OCI-LY1 (cell line): Measurements from ENCODE around the gene HOXB7.

Experiments
- H2AFZ ChIP-seq: fragments of 200-600 bp; sonication (generic), shearing (Covaris generic); 2 replicates; pipeline ENCODE4 v1.6.0; 2014; ENCODE audit warnings: antibody characterized with exemption, mild to moderate bottlenecking, low read length
- H3F3A ChIP-seq: fragments of 200-600 bp; sonication (generic), shearing (Covaris generic); 2 replicates; pipeline ENCODE4 v1.6.0; 2014; ENCODE audit warnings: mild to moderate bottlenecking, antibody characterized with exemption, low read length, moderate library complexity; ENCODE audit not compliant: insufficient read depth
- H3K27ac ChIP-seq: fragments of 200-600 bp; sonication (generic); 2 replicates; pipeline ENCODE4 v1.5.1; 2014; ENCODE audit warnings: low read length, mixed run types, mild to moderate bottlenecking, low read depth; ENCODE audit not compliant: poor library complexity, severe bottlenecking
- H3K27me3 ChIP-seq: fragments of 200-600 bp; sonication (generic); 2 replicates; pipeline ENCODE4 v1.6.0; 2014; ENCODE audit warnings: antibody characterized with exemption, mild to moderate bottlenecking, low read length, moderate library complexity; ENCODE audit not compliant: insufficient read depth
- H3K36me3 ChIP-seq: fragments of 200-600 bp; sonication (generic); 2 replicates; pipeline ENCODE4 v1.6.1; 2014; ENCODE audit warnings: mild to moderate bottlenecking, antibody characterized with exemption, low read length, moderate library complexity, mixed read lengths; ENCODE audit not compliant: insufficient read depth
- H3K4me1 ChIP-seq: fragments of 200-600 bp; sonication (generic); 2 replicates; pipeline ENCODE4 v1.5.1; 2014; ENCODE audit warnings: mild to moderate bottlenecking, low read length, moderate library complexity; ENCODE audit not compliant: insufficient read depth, severe bottlenecking
- H3K4me2 ChIP-seq: fragments of 200-600 bp; sonication (generic), shearing (Covaris generic); 2 replicates; pipeline ENCODE4 v1.6.1; 2014; ENCODE audit warnings: low read length
- H3K4me3 ChIP-seq: fragments of 200-600 bp; sonication (generic); 2 replicates; pipeline ENCODE4 v1.5.1; 2014; ENCODE audit warnings: low read length, low read depth, mild to moderate bottlenecking, mixed read lengths; ENCODE audit not compliant: poor library complexity, severe bottlenecking
- H3K79me2 ChIP-seq: fragments of 200-600 bp; shearing (Covaris generic); 2 replicates; pipeline ENCODE4 v1.6.1; 2016; ENCODE audit warnings: mixed run types, low read length, mixed read lengths; ENCODE audit not compliant: insufficient read depth
- H3K9ac ChIP-seq: fragments of 200-600 bp; sonication (generic), shearing (Covaris generic); 2 replicates; pipeline ENCODE4 v1.6.1; 2014; ENCODE audit warnings: mild to moderate bottlenecking, low read length, mixed read lengths
- H3K9me2 ChIP-seq: fragments of 200-600 bp; sonication (generic), shearing (Covaris generic); 2 replicates; pipeline ENCODE4 v1.6.1; 2014; ENCODE audit warnings: low read depth, mild to moderate bottlenecking, low read length, mixed read lengths
- H3K9me3 ChIP-seq: fragments of 200-600 bp; shearing (Covaris generic); 2 replicates; pipeline ENCODE4 v1.6.1; 2014; ENCODE audit warnings: low read length, mixed read lengths
- H4K20me1 ChIP-seq: fragments of 200-600 bp; sonication (generic), shearing (Covaris generic); 2 replicates; pipeline ENCODE4 v1.6.0; 2016; ENCODE audit warnings: mild to moderate bottlenecking, low read length; ENCODE audit not compliant: insufficient read depth
- CTCF ChIP-seq: fragments of 200-600 bp; sonication (generic), shearing (Covaris generic); IDR thresholded peaks from 2 replicates; pipeline ENCODE4 v1.5.1; 2017; ENCODE audit warnings: mild to moderate bottlenecking, antibody characterized with exemption, low read length, moderate library complexity, mixed read lengths
- EZH2 ChIP-seq: fragments of 200-600 bp; sonication (generic), shearing (Covaris generic); IDR thresholded peaks from 2 replicates; pipeline ENCODE4 v1.8.0; 2017; ENCODE audit warnings: borderline replicate concordance, mixed run types, mild to moderate bottlenecking, antibody characterized with exemption, low read length, moderate library complexity, mixed read lengths

HOXB7 gene

GRCh38 chr17:48575673-48576478 lies 34.9 kb downstream of the HOXB7 start:
- Histone ChIP-seq H3K9ac (no peak overlapping the region), H3F3A (no peaks in the 10 kb centered on the region), H3K9me2 (no peaks in the 10 kb centered on the region), H3K27ac (no peak overlapping the region), H3K79me2 (no peaks in the 10 kb centered on the region), H3K36me3 (no peaks in the 10 kb centered on the region), H3K4me1 (no peaks in the 10 kb centered on the region), H3K9me3 (no peaks in the 10 kb centered on the region), H3K27me3 (no peaks in the 10 kb centered on the region; the same call in 1 of the 2 replicates), H3K4me2 (no peak overlapping the region), H2AFZ (no peak overlapping the region), H3K4me3 (no peak overlapping the region), H4K20me1 (no peaks in the 10 kb centered on the region)
- TF ChIP-seq EZH2: no peak
- no peak for TF ChIP-seq CTCF

GRCh38 chr17:48575066-48575582 lies 35.7 kb downstream of the HOXB7 start:
- Histone ChIP-seq H3K27me3 (no peaks in the 10 kb centered on the region; the same call in 1 of the 2 replicates), H3K36me3 (no peaks in the 10 kb centered on the region), H3K9me3 (no peaks in the 10 kb centered on the region), H3K4me1 (no peaks in the 10 kb centered on the region), H3K27ac (no peak overlapping the region), H4K20me1 (no peaks in the 10 kb centered on the region), H3K9ac (no peak overlapping the region), H3K9me2 (no peaks in the 10 kb centered on the region), H2AFZ (no peak overlapping the region), H3K4me2 (no peak overlapping the region), H3F3A (no peaks in the 10 kb centered on the region), H3K79me2 (no peaks in the 10 kb centered on the region), H3K4me3 (no peak overlapping the region)
- TF ChIP-seq CTCF (no peak), EZH2 (no peak)

GRCh38 chr17:48574505-48575065 lies 36.2 kb downstream of the HOXB7 start:
- Histone ChIP-seq H4K20me1 (no peaks in the 10 kb centered on the region), H3K9me2 (no peaks in the 10 kb centered on the region), H3K9ac (no peak overlapping the region), H3K4me1 (no peaks in the 10 kb centered on the region), H2AFZ (no peak overlapping the region), H3K9me3 (no peaks in the 10 kb centered on the region), H3F3A (no peaks in the 10 kb centered on the region), H3K27me3 (no peaks in the 10 kb centered on the region; the same call in 1 of the 2 replicates), H3K4me3 (no peak overlapping the region), H3K36me3 (no peaks in the 10 kb centered on the region), H3K27ac (no peak overlapping the region), H3K4me2 (no peak overlapping the region), H3K79me2 (no peaks in the 10 kb centered on the region)
- TF ChIP-seq CTCF: no peak
- TF ChIP-seq EZH2: no peak
